Middle frontal gyrus (tissue), 1 donor: ENCODE measurements around the gene CPNE8.
A peak's percentile ranks its signal among the peaks of the same experiment; 100 is the strongest.

Experiments used
- DNase-seq: peaks from one replicate; pipeline ENCODE4 v3.0.0-alpha.2; 2015; ENCODE audit warnings: low spot score; ENCODE audit errors: extremely low spot score

Gene CPNE8

DNA sequence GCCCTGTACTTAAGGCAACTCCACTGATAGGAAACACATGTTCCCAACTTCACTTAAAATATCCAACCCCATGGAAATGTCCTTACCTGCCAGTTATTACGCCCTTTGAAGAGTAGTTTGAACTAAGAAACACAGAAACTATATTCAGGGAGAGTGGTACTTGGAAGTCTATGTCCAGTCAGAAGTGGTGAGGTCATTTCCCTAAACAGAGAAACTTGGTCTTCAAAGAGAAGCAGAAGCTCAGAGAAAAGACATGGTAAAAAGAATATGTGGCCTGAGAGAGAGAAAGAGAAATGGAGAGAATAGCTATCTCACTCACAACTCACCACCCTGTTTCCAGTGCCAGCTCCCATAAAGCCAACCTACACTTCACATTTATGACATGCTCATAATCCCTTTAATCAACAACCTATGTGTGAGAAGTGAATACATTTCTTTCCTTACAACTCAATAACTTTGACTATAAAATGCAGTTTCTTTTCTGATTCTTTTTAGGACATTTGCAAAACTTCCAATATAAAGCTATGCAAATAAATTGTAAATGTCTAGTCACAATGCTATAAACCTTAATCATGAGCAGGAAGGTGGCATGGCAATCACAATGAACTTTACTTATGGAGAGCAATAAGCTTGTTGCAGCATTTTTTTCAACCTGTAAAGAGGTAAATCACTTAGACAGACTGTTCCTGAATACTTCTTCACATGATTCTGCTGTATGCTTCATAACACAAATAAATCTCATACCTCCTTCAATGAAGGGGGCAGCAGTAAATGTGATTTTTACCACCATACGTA is 67.1 kb downstream of the CPNE8 start:
- no peak for DNase-seq

DNA sequence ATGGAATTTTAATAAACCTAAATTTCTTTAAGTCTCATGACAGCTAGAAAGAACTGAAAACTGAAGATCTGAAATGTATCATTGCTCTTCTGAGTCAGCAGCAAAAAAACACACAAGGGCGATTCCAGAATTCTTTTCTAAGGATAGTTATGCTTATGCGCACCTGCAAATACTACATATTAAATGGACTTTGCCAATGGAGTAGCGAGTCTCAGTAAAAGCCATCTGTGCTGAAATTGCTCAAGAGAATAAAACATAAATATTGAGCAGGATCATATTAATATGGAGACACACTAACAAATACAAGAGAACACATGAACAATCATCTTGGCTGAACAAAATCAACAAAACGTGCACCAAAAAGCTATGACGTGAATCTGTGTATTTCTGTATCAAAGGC is 73.7 kb downstream of the CPNE8 start:
- no peak for DNase-seq

DNA sequence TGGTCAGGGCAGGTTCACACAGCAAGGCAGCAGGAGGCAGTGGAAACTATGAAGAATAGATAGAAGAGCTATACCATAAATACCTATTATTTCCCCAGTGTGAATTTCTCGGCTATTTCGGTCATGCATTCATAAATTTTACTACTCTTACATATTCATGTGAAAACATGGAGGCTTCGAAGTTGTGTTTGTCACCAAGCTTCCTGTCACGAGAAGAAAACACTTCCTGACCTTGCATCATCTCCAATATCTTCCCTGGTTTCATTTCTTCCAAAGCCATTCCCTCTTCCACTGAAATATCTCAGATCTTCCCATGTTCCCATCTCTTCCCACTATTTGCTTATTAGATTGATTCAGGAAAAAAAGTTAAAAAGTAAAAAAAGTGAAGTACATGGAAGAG is 80.4 kb downstream of the CPNE8 start:
- no peak for DNase-seq

DNA sequence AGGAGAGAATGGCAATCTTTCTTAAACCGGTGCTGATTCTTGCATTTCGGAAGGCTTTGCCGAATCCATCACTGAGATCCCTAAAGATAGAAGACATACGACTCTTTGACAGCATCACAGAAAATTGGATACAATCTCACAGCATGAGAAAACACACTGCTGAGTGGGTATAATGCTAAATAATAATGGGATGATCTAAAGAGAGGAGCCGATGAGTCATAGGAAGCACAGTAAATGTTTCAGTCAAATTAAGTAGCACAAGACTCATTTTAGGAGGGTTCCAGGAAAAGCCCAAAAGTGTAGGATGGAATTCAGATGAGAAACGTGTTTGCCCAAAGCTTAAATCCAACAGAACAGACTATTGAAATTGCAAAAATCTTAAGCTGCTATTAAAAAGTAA is 81.7 kb downstream of the CPNE8 start:
- DNase-seq = peak; percentile 23

DNA sequence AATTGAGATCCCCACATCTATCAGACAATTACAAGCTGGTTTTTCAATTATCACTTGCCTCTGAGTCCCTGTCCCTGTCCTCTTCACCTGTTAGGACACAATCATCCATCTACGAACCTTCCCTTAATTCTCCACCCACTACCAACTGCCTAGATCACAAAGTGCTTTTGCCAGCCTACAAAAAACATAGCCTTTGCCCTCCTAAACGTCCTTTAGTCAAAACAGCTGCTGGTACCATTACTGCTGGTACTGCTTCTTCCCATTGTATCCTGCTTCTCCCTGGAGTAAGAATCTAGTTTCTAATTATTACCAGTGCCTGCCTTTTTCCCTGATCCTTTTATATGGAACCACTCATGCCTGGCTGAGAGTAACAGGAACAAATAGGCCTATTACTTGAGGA is 82.1 kb downstream of the CPNE8 start:
- no peak for DNase-seq

DNA sequence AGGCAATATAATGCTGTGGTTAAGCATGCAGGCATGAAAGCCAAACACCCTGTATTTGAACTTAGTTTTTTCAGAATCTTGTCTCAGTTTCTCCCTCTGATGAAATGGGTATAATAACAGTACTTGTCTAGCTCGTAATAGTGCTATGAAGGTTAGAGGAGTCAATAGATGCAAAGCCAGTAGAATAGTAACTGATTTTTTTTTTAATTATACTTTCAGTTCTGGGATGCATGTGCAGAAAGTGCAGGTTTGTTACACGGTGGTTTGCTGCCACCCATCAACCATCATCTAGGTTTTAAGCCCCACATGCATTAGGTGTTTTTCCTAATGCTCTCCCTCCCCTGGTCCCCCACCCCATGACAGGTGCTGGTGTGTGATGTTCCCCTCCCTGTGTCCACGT is 87.4 kb downstream of the CPNE8 start:
- no peak for DNase-seq

DNA sequence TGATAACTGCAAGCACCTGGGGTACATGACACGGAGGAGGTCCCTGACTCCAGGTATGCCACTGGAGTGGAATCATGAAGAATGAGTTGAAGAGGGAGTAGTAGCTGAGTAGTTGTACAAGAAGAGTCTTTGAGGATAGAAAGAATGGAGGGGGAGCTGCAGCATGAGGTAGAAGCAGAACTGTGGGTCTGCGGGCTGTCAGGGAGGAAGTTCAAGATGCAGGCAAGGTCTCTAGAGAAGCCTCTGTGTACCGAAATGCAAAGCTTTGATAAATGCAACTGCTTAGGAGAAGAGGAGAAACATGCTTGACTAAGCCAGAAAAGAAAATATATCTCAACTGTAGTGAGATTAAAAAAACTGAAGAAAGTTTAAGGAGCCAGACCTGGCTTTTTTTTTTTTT is 91.5 kb downstream of the CPNE8 start:
- no peak for DNase-seq

DNA sequence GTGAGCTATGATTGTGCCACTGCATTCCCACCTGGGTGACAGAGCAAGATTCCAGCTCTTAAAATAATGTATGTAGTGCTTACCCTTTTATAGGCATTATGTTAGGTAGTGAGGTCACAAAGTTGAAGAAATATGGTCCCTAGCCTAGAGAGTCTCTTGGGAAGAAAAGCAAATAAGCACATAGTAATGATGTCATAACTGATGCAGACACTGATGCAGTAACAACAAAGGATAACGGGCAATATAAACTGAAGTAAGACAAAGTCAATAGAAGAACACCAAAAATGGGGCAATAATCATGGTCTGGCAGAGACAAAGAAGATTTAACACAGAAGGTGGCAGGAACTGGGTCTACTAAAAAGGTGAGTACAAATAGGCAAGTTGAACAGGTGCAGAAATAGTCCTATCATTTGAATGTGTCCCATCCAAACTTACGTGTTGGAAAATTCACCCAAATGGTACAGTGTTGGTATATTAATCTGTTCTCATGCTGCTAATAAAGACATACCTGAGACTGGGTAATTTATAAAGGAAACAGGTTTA is 93.5 kb downstream of the CPNE8 start:
- DNase-seq = no peak

DNA sequence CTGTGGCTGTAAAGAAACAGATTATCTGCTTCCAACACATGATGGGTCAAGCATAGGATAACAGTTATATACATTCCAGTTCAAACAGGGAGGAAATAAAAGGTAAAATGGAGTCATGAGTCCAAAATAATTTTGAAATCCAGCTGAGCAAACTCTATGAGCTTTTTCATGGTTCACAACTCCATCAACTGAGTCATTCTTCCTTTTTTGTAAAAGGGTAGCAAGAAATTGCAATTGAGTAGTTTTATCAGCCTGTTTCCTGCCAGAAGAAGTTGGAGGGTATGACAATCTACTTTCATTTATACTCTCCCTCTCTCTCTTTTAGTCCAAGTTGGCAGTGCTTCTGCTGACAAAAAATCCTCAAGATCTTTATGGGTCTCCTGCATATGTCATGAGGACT is 95.6 kb downstream of the CPNE8 start:
- no peak for DNase-seq

DNA sequence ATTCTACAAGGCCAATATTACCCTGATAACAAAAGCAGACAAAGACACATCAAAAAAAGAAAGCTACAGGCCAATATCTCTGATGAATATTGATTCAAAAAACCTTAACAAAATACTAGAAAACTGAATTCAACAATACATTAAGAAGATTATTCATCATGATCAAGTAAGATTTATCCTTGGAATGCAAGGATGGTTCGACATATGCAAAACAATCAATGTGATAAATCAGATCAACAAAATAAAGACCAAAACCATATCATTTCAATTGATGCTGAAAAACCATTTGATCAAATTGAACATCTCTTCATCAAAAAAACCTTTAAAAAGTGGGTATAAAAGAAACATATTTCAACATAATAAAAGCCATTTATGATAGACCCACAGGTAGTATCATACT is 117.3 kb downstream of the CPNE8 start:
- no peak for DNase-seq

DNA sequence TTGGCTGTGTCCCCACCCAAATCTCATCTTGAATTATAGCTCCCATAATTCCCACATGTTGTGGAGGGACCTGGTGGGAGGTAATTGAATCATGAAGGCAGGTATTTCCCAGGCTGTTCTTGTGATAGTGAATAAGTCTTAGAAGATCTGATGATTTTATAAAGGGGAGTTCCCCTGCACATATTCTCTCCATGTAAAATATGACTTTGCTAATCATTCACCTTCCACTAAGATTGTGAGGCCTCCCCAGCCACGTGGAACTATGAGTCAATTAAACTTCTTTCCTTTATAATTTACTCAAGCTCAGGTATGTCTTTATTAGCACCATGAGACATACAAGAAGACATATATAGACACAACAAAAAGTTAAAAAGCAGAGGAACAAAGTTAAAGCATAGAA is 120.0 kb downstream of the CPNE8 start:
- DNase-seq = no peak

DNA sequence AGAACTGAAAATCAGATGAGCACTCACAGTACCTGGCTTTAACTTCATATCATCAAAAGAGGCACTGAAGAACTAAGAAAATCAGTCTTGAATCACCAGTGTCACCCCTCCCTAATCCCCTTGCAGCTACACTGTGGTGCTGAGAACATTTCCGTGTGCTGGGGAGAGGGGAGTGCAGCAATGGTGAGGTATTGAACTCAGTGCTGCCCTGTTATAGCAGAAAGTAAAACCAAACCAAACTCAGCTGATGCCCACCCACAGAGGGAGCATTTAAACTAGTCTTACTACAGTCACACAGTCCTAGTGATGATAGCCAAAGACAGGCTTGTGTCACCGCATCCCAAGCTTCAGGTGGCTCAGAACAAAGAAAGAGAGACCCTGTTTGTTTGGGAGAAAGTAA is 122.1 kb downstream of the CPNE8 start:
- no peak for DNase-seq

DNA sequence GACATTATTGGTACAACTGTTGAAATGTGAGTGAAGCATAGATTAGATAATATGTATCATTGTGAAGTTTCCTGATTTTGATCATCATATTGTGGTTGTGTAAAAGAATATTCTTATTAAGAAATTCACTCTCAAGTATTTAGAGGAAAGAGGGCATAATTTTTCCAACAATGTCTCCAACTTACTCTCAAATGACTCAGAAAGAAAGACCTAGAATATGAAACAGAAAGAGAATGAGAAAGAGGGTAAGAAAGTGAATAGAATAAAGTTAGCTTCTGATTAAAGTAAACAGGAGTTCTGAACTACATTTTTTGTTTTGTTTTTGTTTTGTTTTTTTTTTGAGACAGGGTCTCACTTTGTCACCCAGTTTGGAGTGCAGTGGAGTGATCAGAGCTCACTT is 123.0 kb downstream of the CPNE8 start:
- DNase-seq = no peak

DNA sequence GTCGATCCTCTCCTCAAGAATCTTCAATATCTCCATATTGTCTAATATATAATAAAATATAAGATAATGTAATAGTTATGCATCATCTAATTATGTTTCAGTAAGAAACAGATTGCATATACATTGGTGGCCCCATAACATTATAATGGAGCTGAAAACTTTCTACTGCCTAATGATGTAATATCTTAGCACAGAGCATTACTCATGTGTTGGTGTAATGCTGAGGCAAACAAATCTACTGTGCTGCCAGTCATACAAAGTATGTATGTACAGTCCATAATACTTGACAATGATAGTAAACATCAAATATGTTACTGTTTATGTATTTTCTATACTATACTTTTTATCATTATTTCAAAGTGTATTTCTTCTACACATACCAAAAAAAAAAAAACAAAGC is 128.7 kb downstream of the CPNE8 start:
- DNase-seq = no peak

DNA sequence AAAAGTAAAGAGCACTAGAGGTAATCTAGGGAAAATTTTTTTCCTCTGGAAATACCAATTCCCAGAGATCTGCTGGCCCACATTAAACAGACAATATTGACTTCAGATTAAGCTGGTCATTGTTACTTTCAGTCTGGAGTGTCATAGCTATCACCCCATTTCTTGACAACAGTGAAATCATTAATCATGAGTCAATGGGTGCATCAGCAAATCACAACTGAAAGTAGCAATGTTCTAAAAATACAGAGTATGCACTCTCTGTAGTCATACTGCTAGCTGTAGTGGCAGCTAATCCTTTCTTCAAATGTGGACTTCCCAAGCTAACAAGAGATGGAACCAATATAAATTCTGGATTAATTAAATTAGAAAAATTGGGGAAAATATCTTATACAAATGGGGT is 129.9 kb downstream of the CPNE8 start:
- no peak for DNase-seq

DNA sequence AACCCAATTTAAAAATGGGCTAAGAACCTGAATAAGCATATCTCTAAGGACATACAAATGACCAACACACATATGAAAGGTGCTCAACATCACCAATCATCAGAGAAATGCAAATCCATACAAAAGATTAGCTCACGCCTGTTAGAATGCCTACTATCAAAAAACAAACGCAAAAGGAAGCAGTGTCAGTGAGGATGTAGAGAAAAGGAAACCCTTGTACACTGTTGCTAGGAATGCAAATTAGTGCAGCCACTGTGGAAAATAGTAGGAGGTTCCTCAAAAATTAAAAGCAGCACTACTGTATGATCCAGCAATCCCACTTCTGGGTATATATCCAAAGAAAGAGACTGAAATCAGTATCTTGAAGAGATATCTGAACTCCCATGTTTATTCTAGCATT is 133.0 kb downstream of the CPNE8 start:
- no peak for DNase-seq

DNA sequence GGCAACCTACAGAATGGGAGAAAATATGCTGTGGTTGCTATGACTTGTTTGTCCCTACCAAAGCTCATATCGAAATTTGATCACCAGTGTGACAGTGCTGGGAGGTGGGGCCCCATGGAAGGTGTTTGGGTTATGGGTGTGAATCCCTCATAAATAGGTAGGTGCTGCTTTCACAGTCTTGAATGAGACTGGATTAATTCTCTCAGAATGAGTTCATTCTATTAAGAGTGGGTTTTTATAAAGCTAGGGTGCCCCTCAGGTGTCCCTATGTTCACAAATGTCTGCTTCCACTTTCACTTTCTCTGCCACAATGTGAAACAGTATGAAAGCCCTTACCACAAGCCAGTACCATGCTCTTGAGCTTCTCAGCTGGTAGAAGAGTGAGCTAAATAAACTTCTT is 133.5 kb downstream of the CPNE8 start:
- DNase-seq = no peak

DNA sequence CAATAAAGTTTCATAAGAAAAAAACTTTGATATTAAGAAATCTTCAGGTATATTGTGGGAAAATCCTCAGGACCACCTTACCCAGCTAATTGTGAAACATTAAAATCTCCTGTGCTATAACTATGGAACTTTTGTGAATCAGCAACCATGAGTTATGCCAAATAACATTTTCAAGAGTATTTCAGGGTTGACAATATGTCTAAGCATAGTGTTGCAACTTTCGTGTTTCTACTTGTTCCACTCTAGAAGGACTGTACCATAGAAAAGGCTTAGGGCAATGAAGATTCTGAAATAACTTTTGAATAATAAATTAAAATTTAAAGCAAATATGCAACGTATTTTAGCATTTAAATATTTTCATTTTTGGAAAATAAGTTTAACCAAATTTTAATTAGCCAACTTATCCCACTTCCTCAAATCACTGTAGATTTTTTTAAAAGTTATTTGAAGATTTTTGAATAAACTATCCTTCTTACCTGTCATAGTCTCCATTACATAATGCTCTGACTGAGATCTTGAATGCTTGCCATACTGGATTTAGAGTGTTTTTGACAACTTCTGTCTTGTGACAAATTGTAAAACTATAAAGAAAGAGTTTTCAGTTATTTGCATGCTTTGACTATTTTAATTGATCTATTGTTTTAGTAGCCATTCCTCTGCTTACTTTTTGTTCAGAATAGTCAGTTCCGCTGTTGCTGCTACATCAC is 143.6 kb downstream of the CPNE8 start:
- DNase-seq = no peak

DNA sequence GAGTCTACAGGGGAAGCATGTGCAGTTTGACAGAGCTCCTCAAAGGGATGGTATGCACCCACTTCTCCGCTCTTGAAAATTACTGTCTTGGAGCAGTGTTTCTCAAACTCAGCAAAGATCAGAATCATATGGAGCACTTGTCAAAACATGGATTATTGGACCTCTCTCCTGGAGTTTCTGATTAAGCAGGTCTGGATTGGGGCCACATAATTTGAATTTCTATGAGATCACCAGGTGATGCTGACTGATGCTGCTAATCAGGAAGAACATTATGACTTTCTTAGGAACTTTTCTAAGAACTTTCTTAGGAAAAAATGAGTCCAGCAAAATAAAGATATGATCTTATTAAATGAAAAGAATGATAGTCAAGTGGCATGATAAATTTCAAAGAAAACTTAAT is 144.3 kb downstream of the CPNE8 start:
- DNase-seq = no peak

DNA sequence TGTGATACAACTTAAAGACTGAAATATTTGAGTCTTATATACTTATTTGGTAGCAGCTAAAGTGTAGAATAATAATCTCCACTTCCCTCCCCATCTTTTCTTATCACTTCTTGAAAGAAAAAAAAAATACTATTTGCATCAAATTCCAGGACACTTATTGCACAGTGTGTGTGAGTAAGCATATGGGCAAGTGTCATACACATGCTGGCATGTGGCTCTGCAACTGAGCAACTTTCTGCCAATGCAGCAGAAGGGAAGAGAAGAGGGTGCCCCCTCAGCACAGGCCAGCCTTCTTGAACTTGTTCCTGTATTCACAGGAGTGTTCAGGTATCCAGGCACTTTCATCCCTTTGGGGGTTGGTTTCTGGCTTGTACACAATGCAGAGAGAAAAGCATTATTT is 145.8 kb downstream of the CPNE8 start:
- DNase-seq = no peak

DNA sequence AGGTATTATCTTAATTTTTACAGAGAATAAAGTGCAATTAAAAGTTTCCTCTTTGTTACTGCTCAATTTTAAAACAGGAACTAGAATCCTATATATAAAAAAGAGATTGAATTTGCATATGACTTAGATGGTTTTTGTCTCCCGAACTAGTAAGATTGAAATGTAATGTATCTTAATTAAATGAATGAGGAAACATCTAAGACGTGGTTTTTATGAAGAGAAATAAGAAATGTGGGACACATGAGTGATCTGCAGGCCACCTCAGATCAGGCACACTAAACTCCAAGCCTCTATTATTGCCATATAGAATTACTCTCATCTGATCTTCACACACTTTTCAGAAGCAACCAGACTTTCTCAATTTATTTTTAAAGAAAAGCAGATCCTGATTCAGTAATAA is 158.6 kb downstream of the CPNE8 start:
- DNase-seq = no peak

DNA sequence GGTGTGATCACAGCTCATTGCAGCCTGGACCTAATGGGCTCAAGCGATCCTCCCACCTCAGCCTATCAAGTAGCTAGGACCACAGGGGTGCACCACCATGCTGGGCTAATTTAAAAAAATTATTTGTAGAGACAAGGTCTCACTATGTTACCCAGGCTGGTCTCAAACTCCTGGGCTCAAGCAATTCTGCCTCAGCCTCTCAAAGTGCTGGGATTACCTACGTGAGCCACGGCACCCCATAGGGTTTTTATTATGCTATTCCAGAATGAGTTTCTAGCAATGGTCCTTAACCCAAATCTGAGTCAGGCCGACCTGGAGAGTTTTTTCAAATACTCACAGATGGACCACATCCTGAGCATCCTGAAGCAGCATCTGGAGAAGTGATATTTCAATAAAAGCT is 159.8 kb downstream of the CPNE8 start:
- DNase-seq = no peak

DNA sequence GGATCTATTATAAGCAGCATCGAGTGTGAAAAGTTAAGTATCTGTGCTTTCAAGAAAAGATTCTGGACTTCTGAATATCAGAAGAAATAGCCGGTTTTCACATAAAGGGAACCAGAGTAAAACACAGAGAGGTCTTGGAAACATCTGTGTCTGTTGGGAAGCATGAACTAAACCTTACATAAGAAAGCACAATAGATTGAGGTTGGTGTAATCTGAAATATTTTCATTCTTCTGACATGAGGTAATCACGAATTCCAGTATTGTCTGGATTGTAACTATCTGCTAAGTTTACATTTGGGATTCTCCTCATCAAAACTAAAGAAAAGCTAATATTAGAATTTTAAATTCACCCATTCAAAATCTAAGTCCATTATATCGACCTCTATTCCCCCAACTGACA is 161.3 kb downstream of the CPNE8 start:
- DNase-seq = no peak
